ENCODE data around the gene TMEM18.
A peak's percentile ranks its signal among the peaks of the same experiment; 100 is the strongest.

TMEM18 gene

DNA sequence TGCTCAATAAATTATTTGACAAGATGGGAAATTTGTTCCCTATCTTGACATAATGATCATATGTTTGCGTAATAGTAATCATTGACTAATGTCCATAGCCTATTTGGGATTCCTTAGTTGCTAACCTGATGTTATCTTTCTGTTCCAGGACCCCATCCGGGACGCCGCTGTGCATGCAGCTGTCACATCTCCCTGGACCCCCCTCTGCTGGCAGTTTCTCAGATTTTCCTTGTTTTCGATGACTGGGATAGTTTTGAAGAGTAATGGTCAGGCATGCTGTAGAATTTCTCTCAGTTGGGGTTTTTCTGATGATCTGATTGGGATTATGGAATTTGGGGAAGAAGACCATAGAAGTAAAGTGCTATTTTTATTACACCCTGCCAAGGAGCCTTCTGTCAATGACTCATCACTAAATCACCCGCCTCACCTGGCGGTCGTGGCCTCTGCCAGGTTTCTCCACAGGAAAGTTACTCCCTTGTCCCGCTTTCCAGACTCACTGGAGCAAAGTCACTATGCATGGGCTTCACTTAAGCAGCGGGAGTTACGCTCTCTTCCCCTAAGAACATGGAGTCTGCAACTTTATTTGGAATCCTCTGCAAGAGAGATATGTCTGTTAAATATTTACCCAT, 19.9 kb upstream of the TMEM18 start:
- peak overlapping the region in 2 of 10 experiments; percentile 20 to 47; a peak in 1 of 20 replicates for H3K4me3 ChIP-seq
- peaks cover 42 to 60% (median 53%) of the 10 kb centered on the region in 10 experiments for H3K4me1 ChIP-seq
- H3K27me3 ChIP-seq, result no peaks in the 10 kb centered on the region
- no peaks in the 10 kb centered on the region for H3K36me3 ChIP-seq
- H3K4me2 ChIP-seq, result peak overlapping the region; percentile 61 to 92 (median 69); a peak in 21 of 22 replicates
- H4K20me1 ChIP-seq, result no peaks in the 10 kb centered on the region
- peak overlapping the region; percentile 60 to 94 (median 79); a peak in 20 of 22 replicates for H3K27ac ChIP-seq
- H3K9me3 ChIP-seq (replicated peaks in 1 of 11), result peaks cover 16 to 33% (median 25%) of the 10 kb centered on the region in 11 experiments
- TF ChIP-seq Cebpa-rat (IDR thresholded peaks at IDR 0.05), result no peak
- peak overlapping the region in 8 of 11 experiments; percentile 49 to 86 (median 75); a peak in 8 of 22 replicates for H3K9ac ChIP-seq

DNA sequence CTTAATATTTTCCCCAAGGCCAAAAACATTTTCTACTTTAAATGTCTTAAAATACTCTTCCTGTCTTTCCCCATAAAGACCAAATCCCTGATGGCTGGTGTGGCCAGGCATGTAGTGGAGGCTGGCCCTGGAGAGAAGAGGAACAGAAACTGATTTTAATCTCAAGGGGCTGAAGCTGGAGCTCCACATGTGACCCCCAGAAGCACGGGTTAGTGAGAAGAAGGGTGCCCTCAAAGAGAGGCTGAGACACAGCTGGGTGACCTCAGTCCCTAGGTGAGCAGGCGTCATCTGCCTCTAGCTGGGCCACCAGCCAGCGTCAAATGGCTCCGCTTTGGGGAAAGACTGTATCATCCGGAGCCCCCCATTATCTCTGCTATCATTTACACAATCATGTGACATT, 19.3 kb upstream of the TMEM18 start:
- Histone ChIP-seq H3K9me3 (replicated peaks in 1 of 11) (peaks cover 16 to 38% (median 30%) of the 10 kb centered on the region in 11 experiments), H4K20me1 (no peaks in the 10 kb centered on the region), H3K36me3 (no peaks in the 10 kb centered on the region), H3K27ac (peak overlapping the region; percentile 60 to 94 (median 79); a peak in 21 of 22 replicates), H3K4me3 (peak overlapping the region in 4 of 10 experiments; percentile 20 to 52 (median 39); a peak in 4 of 20 replicates), H3K9ac (peak overlapping the region; percentile 34 to 86 (median 70); a peak in 20 of 22 replicates), H3K27me3 (no peaks in the 10 kb centered on the region), H3K4me1 (peaks cover 42 to 57% (median 51%) of the 10 kb centered on the region in 10 experiments), H3K4me2 (peak overlapping the region; percentile 61 to 92 (median 69))
- no peak for TF ChIP-seq Cebpa-rat (IDR thresholded peaks at IDR 0.05)

DNA sequence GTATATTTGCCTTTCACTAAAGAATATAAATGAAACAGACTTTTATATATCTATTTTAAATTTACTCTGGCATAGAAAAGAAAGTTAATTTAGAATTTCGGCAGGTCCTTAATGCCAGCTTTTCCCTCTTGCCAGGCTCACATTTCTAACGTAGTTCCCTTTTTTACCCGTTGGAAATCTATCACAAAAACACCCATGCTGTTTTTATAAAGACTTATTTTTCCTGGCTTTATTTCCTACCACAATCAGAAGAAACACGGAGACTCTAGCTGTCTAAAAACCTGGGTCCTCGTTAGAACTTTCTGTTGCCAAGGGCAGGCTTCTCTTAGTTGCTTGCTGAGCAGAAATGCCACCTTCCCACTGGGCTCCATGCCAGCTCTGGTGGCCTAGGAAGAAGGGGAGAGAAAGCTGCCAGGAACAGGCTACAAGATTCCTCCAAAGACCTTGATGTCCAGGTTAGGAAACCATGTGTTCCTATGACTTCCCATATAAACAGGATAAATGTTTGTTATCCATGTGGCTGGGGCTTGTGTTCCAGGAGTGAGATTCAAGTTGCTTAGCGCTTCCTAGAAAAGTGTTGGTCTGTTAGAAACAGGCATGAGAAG, 17.8 kb upstream of the TMEM18 start:
- Histone ChIP-seq H3K9me3 (replicated peaks in 1 of 11) (peaks cover 17 to 38% (median 29%) of the 10 kb centered on the region in 11 experiments), H3K27me3 (no peaks in the 10 kb centered on the region), H3K36me3 (no peaks in the 10 kb centered on the region), H3K4me3 (0 out of 20 replicates have a peak overlapping the region, but pooled peaks of 1 of the 10 experiments have one; percentile 4), H3K9ac (peak overlapping the region in 6 of 11 experiments; percentile 47 to 68 (median 55); a peak in 15 of 22 replicates), H3K27ac (peak overlapping the region; percentile 22 to 94 (median 79); a peak in 18 of 22 replicates), H3K4me1 (peaks cover 43 to 61% (median 54%) of the 10 kb centered on the region in 10 experiments), H4K20me1 (no peaks in the 10 kb centered on the region), H3K4me2 (peak overlapping the region; percentile 52 to 92 (median 77))
- no peak for TF ChIP-seq Cebpa-rat (IDR thresholded peaks at IDR 0.05)

DNA sequence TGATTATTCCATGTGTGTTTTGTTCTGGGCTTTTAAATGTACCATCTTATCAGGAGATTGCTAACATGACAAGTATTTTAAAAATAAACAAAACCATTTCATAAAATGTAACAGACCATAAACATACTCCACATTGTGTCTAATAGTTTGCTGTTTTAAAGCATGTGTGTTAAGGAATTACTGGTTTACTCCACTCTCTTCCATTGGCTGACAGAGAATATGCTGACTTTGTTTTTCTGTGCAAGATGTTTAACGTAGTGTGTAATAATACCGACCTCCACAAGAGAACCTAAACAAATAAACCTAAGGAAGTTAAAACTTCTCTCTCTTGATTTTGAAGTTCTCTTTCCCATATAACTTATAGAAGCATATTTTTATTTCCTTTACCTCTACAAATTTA, 17.0 kb upstream of the TMEM18 start:
- peaks cover 10 to 30% (median 20%) of the 10 kb centered on the region in 11 experiments for H3K9me3 ChIP-seq (replicated peaks in 1 of 11)
- peaks cover 46 to 70% (median 60%) of the 10 kb centered on the region in 10 experiments for H3K4me1 ChIP-seq
- H3K4me3 ChIP-seq, result no peak overlapping the region
- H3K9ac ChIP-seq, result peak overlapping the region in 1 of 11 experiments; percentile 64; a peak in 1 of 22 replicates
- no peak for TF ChIP-seq Cebpa-rat (IDR thresholded peaks at IDR 0.05)
- H3K27ac ChIP-seq, result peak overlapping the region in 3 of 11 experiments; percentile 22 to 92 (median 90); a peak in 5 of 22 replicates
- no peaks in the 10 kb centered on the region for H3K27me3 ChIP-seq
- H4K20me1 ChIP-seq, result no peaks in the 10 kb centered on the region
- no peaks in the 10 kb centered on the region for H3K36me3 ChIP-seq
- H3K4me2 ChIP-seq, result peak overlapping the region; percentile 52 to 92 (median 77); a peak in 20 of 22 replicates

DNA sequence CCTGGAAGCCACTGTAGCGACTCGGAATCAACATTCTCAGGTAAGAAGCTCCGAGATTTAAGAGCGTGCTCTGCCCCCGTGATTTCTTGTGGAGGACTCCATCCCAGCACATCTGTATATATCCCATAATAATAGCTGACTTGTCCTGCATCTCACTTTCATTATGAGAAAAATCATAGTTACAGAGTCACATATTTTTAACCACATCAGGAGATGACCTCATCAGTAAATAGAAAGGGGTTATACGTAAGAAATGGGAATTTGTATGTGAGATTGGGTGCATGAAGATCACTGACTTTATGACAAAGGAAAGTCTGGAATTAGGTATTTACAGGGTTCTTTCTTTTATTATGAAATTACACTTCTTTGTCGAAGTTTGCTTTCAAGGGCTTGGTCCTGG, 16.4 kb upstream of the TMEM18 start:
- Histone ChIP-seq H3K27me3 (no peaks in the 10 kb centered on the region), H3K4me3 (no peak overlapping the region), H3K4me1 (peaks cover 46 to 75% (median 65%) of the 10 kb centered on the region in 10 experiments), H3K9ac (no peak overlapping the region), H4K20me1 (no peaks in the 10 kb centered on the region), H3K27ac (no peak overlapping the region), H3K9me3 (replicated peaks in 1 of 11) (peaks cover 6 to 26% (median 18%) of the 10 kb centered on the region in 11 experiments; a peak in 20 of 22 replicates), H3K4me2 (peak overlapping the region in 10 of 11 experiments; percentile 0 to 92 (median 72); a peak in 17 of 22 replicates), H3K36me3 (no peaks in the 10 kb centered on the region)
- TF ChIP-seq Cebpa-rat (IDR thresholded peaks at IDR 0.05), result no peak

DNA sequence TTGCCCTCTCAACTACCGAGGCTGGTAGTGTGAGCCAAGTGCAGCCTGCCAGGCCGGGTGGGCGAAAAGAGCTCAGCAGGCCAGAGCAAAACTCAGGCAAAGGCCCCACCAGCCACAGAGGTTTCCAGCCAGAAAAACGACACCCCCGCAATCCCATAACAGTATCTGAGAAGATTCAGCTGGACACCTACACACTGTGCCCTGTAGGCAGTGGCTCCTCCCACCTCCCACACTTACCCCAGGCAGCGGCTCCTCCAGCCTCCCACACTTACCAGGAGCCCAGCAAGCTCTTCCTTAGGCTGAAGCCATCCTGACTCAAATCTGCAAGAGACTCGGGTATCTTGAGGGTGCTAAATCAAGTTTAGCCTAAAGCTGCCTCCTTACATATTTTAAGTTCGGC, 15.6 kb upstream of the TMEM18 start:
- H3K9ac ChIP-seq, result no peak overlapping the region
- peaks cover 12 to 35% (median 20%) of the 10 kb centered on the region in 11 experiments for H3K9me3 ChIP-seq (replicated peaks in 1 of 11)
- no peaks in the 10 kb centered on the region for H3K27me3 ChIP-seq
- H3K4me2 ChIP-seq, result peak overlapping the region in 6 of 11 experiments; percentile 4 to 92 (median 45); a peak in 8 of 22 replicates
- H3K36me3 ChIP-seq, result no peaks in the 10 kb centered on the region
- H3K27ac ChIP-seq, result no peak overlapping the region; a peak in 1 of 22 replicates
- no peaks in the 10 kb centered on the region for H4K20me1 ChIP-seq
- peaks cover 46 to 74% (median 64%) of the 10 kb centered on the region in 10 experiments for H3K4me1 ChIP-seq
- H3K4me3 ChIP-seq, result no peak overlapping the region
- no peak for TF ChIP-seq Cebpa-rat (IDR thresholded peaks at IDR 0.05)

DNA sequence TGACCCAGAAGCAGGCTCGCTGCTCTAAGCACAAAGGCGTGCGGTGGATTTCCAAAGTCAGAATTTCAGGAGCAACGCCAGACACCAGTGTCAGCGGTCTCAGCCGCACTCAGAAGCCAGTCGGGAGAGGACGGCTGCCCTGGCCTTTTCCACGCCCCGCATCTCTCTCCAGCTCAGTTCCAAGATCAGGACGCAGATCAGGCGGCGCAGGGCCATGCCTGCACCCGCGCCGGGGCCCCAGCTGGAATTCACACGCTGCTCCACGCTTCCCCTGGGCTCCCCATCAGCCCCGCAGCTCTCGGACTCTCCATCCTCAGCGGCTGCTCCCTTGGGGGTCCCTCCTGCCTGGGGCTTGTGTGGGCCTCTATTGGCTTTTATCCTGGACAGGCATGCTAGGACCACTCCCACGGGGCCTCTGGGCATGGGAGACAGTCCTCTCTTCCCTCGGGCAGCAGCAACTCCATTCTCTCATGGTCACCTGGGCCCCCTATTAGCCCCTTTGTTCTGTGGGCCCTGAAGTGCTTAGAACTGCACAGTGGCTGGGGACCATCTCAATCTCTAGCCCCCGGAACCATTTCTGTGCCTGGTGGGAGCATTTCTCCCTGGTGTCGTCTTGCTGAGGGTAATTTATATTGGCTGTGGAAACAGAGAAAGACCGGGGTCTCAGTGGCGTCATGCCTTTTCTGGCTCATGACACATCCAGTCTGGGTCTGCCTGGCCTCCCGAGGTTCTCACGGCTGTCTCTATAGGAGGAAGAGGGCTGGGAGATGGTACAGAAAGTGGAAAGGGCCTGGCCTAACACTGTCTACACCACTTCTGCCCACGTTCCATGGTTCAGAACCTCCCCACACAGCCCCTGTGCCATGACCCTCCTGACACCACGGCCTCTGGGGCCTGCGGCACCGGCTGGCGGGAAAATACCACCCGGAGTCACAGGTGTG, 14.9 kb upstream of the TMEM18 start:
- Histone ChIP-seq H3K4me1 (peaks cover 42 to 67% (median 58%) of the 10 kb centered on the region in 10 experiments), H3K36me3 (no peaks in the 10 kb centered on the region), H3K27ac (peak overlapping the region in 1 of 11 experiments; percentile 18; a peak in 1 of 22 replicates), H3K9me3 (replicated peaks in 1 of 11) (peaks cover 19 to 41% (median 26%) of the 10 kb centered on the region in 11 experiments), H3K9ac (no peak overlapping the region), H3K27me3 (no peaks in the 10 kb centered on the region), H3K4me3 (no peak overlapping the region), H4K20me1 (no peaks in the 10 kb centered on the region), H3K4me2 (peak overlapping the region in 6 of 11 experiments; percentile 4 to 92 (median 45); a peak in 4 of 22 replicates)
- TF ChIP-seq Cebpa-rat (IDR thresholded peaks at IDR 0.05), result no peak

DNA sequence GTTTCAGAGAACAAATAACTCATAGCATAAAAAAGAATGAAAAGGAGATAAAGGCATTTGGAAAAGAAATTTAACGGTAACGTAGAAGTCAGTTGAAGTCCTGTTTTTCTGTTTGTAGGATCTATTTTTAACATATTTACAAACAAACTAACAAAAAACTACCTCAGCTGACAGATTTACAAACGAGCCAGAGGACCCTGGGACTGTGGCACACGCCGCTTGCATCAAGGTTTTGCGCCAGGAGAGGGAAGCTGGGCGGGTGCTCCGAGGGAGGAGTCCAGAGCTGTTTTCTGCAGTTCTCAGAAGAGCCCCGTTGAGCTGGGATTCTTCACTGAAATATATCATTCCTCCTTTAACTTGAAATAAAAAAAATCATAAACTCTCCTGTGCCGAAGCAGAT, 13.6 kb upstream of the TMEM18 start:
- Histone ChIP-seq H3K27me3 (no peaks in the 10 kb centered on the region; a peak in 1 of 22 replicates), H3K4me3 (no peak overlapping the region), H3K27ac (no peak overlapping the region), H3K36me3 (peaks cover 0 to 8% (median 4%) of the 10 kb centered on the region in 11 experiments; a peak in 7 of 22 replicates), H3K9ac (no peak overlapping the region), H3K4me1 (peaks cover 30 to 55% (median 46%) of the 10 kb centered on the region in 10 experiments), H4K20me1 (no peaks in the 10 kb centered on the region), H3K9me3 (replicated peaks in 1 of 11) (peaks cover 32 to 54% (median 39%) of the 10 kb centered on the region in 11 experiments), H3K4me2 (0 out of 22 replicates have a peak overlapping the region, but pooled peaks of 1 of the 11 experiments have one; percentile 20)
- no peak for TF ChIP-seq Cebpa-rat (IDR thresholded peaks at IDR 0.05)
